ENCODE results near the gene OR6C65. TPM values are rescaled to one million over a fixed set of nuclear protein-coding genes. Genes with fewer than 3 reads are reported as not detected.
A peak's percentile ranks its signal among the peaks of the same experiment; 100 is the strongest.

Gene OR6C65
- total and polyA plus RNA-seq, 9 of the 15 experiments (the other 6 are each of a cell fraction or from before 2014, with no cell fraction given) = not detected

DNA sequence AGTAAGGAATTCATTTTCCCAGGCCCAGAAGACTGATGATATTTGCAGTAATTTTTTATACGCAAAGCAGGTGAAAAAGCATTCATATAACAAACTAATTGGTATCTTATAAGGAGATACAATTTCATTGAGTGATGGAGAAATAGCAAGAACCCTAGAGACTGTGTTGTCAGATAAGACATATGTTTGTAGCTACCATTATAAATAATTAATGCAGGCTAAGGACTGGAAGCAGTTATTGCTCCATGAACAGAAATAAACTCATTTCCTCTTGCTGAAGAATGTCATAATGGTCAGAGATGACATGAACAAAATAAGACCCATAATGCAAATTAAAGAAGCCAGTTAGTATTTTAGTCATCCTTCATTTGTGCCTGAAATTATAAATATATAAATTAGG is 45.0 kb downstream of the OR6C65 start:
- Histone ChIP-seq H3K27me3 (ENCODE audit: control insufficient read depth in 2 of 2, insufficient read depth in 2 of 2, low read length in 2 of 2) (no peaks in the 10 kb centered on the region), H3K27ac (ENCODE audit: extremely low read depth, low read depth, low read length) (no peak overlapping the region), H2AFZ (ENCODE audit: low read depth, low read length) (no peak overlapping the region), H3K36me3 (ENCODE audit: control insufficient read depth, insufficient read depth, low read length) (no peaks in the 10 kb centered on the region), H4K20me1 (replicated peaks; ENCODE audit: control insufficient read depth, insufficient read depth, low read length) (no peaks in the 10 kb centered on the region), H3K4me2 (ENCODE audit: insufficient read depth, low read length) (no peak overlapping the region), H3K9ac (ENCODE audit: insufficient read depth in 1 of 2, low read depth in 2 of 2, low read length in 2 of 2) (no peak overlapping the region), H3K4me3 (no peak overlapping the region), H3K9me1 (ENCODE audit: control insufficient read depth, insufficient read depth, low read length) (no peaks in the 10 kb centered on the region), H3K9me3 (replicated peaks; ENCODE audit: control insufficient read depth, insufficient read depth, low read depth, low read length) (no peaks in the 10 kb centered on the region), H3K79me2 (ENCODE audit: control insufficient read depth, insufficient read depth, low read length) (no peaks in the 10 kb centered on the region), H3K4me1 (replicated peaks in 1 of 2; ENCODE audit: control insufficient read depth in 2 of 2, insufficient read depth in 2 of 2, low read length in 2 of 2) (no peaks in the 10 kb centered on the region)
- ATAC-seq (no peak), FAIRE-seq (no peak), DNase-seq (ENCODE audit: extremely low read depth in 1 of 4, low spot score in 3 of 4) (no peak)
- 0% methylated on average over 1 of the region's 1 CpG for WGBS (ENCODE audit: insufficient coverage, low coverage, missing lambda C conversion rate)
- in situ Hi-C loops (cut with MboI) = no loop called here
- ChIA-PET POLR2A (no interaction called here), CTCF (ENCODE audit: low intra/inter-chr PET ratio) (interaction anchor here (2.6 kb wide), 1 partner anchor 174 kb away, joined by 25 read pairs; no protein-coding TSS in a partner anchor)
- no TSS peak for BruUV-seq (replicated peaks)
- TF ChIP-seq ZNF316 (IDR thresholded peaks at IDR 0.05) = no peak
- TF ChIP-seq ZNF324 (CRISPR knock-in tag; IDR thresholded peaks at IDR 0.05) = no peak
- TF ChIP-seq ETV6 (IDR thresholded peaks at IDR 0.05; ENCODE audit: borderline replicate concordance in 1 of 2, low read depth in 2 of 2, low read length in 1 of 2) = no peak
- no peak for TF ChIP-seq ETV6 (CRISPR knock-in tag; IDR thresholded peaks at IDR 0.05; ENCODE audit: borderline replicate concordance)
- intact Hi-C loops (cut with micrococcal nuclease) = loop anchor here (10.0 kb wide), 1 partner anchor 261 kb away; no protein-coding TSS in a partner anchor

DNA sequence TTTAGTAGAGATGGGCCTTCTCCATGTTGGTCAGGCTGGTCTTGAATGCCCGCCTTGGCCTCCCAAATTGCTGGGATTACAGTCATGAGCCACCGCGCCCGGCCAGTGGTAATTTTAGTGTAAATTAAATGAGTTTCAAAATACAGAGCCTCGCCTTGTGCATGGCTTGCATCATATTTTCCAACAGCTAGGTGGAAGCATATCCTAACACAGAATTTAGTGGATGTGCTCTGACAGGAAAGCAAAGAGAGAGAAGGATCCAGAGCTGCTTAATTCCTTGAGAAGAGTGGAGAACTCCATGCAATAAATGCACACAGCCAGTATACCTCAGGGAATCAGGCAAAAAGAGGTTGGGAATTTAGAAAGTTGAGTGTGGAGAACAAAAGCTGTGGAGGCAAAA is 46.0 kb downstream of the OR6C65 start:
- ATAC-seq = peak; percentile 40; the same call in 1 of the 3 replicates
- Histone ChIP-seq H3K36me3 (ENCODE audit: control insufficient read depth, insufficient read depth, low read length) (no peaks in the 10 kb centered on the region), H3K9me1 (ENCODE audit: control insufficient read depth, insufficient read depth, low read length) (no peaks in the 10 kb centered on the region), H3K9ac (ENCODE audit: insufficient read depth in 1 of 2, low read depth in 2 of 2, low read length in 2 of 2) (no peak overlapping the region), H2AFZ (ENCODE audit: low read depth, low read length) (no peak overlapping the region), H3K4me3 (no peak overlapping the region), H3K27ac (ENCODE audit: extremely low read depth, low read depth, low read length) (no peak overlapping the region), H3K79me2 (ENCODE audit: control insufficient read depth, insufficient read depth, low read length) (no peaks in the 10 kb centered on the region), H3K4me2 (ENCODE audit: insufficient read depth, low read length) (no peak overlapping the region), H3K27me3 (ENCODE audit: control insufficient read depth in 2 of 2, insufficient read depth in 2 of 2, low read length in 2 of 2) (no peaks in the 10 kb centered on the region), H3K4me1 (replicated peaks in 1 of 2; ENCODE audit: control insufficient read depth in 2 of 2, insufficient read depth in 2 of 2, low read length in 2 of 2) (no peaks in the 10 kb centered on the region), H3K9me3 (replicated peaks; ENCODE audit: control insufficient read depth, insufficient read depth, low read depth, low read length) (no peaks in the 10 kb centered on the region), H4K20me1 (replicated peaks; ENCODE audit: control insufficient read depth, insufficient read depth, low read length) (no peaks in the 10 kb centered on the region)
- POLR2A ChIA-PET = interaction anchor here (0.6 to 1.0 kb wide), 2 partner anchors 8 to 277 kb away, joined by 3 to 4 read pairs; no protein-coding TSS in a partner anchor
- no peak for FAIRE-seq
- DNase-seq (ENCODE audit: extremely low read depth in 1 of 4, low spot score in 3 of 4) = no peak
- CTCF ChIA-PET (ENCODE audit: low intra/inter-chr PET ratio) = interaction anchor here (0.5 to 2.6 kb wide), 3 partner anchors 34 to 247 kb away, joined by 3 to 25 read pairs (median 5); no protein-coding TSS in a partner anchor
- in situ Hi-C loops (cut with MboI) (no loop called here), intact Hi-C loops (cut with micrococcal nuclease) (loop anchor here (1.0 to 10.0 kb wide), 2 partner anchors 173 to 262 kb away; no protein-coding TSS in a partner anchor)
- BruUV-seq (replicated peaks) = no TSS peak
- 0% methylated on average over 5 of the region's 5 CpGs for WGBS (ENCODE audit: insufficient coverage, low coverage, missing lambda C conversion rate)
- TF ChIP-seq COPS2 (conservative IDR thresholded peaks at IDR 0.05) (no peak), ELF4 (CRISPR knock-in tag; IDR thresholded peaks at IDR 0.05) (no peak), IFI16 (CRISPR knock-in tag; IDR thresholded peaks at IDR 0.05) (no peak), POLR2AphosphoS2 (IDR thresholded peaks at IDR 0.05; ENCODE audit: low read length) (no peak)
- TF ChIP-seq, protein P1, sequence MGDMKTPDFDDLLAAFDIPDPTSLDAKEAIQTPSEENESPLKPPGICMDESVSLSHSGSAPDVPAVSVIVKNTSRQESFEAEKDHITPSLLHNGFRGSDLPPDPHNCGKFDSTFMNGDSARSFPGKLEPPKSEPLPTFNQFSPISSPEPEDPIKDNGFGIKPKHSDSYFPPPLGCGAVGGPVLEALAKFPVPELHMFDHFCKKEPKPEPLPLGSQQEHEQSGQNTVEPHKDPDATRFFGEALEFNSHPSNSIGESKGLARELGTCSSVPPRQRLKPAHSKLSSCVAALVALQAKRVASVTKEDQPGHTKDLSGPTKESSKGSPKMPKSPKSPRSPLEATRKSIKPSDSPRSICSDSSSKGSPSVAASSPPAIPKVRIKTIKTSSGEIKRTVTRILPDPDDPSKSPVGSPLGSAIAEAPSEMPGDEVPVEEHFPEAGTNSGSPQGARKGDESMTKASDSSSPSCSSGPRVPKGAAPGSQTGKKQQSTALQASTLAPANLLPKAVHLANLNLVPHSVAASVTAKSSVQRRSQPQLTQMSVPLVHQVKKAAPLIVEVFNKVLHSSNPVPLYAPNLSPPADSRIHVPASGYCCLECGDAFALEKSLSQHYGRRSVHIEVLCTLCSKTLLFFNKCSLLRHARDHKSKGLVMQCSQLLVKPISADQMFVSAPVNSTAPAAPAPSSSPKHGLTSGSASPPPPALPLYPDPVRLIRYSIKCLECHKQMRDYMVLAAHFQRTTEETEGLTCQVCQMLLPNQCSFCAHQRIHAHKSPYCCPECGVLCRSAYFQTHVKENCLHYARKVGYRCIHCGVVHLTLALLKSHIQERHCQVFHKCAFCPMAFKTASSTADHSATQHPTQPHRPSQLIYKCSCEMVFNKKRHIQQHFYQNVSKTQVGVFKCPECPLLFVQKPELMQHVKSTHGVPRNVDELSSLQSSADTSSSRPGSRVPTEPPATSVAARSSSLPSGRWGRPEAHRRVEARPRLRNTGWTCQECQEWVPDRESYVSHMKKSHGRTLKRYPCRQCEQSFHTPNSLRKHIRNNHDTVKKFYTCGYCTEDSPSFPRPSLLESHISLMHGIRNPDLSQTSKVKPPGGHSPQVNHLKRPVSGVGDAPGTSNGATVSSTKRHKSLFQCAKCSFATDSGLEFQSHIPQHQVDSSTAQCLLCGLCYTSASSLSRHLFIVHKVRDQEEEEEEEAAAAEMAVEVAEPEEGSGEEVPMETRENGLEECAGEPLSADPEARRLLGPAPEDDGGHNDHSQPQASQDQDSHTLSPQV (IDR thresholded peaks at IDR 0.05) = no peak
- TF ChIP-seq, protein P2, sequence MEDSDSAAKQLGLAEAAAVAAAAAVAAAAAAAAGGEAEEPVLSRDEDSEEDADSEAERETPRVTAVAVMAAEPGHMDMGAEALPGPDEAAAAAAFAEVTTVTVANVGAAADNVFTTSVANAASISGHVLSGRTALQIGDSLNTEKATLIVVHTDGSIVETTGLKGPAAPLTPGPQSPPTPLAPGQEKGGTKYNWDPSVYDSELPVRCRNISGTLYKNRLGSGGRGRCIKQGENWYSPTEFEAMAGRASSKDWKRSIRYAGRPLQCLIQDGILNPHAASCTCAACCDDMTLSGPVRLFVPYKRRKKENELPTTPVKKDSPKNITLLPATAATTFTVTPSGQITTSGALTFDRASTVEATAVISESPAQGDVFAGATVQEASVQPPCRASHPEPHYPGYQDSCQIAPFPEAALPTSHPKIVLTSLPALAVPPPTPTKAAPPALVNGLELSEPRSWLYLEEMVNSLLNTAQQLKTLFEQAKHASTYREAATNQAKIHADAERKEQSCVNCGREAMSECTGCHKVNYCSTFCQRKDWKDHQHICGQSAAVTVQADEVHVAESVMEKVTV (CRISPR knock-in tag; IDR thresholded peaks at IDR 0.05) = 0 out of 2 replicates have a peak, but pooled peaks have one; percentile 27
